ENCODE measurements around the gene CLIC2.

Gene CLIC2

GRCh38 chrX:155263854-155264628 is 70.4 kb downstream of the CLIC2 start, which contains the start of gene RAB39B:
Gene RAB39B (minus strand): TSS chrX:155264491. CDS start chrX:155264288, 203 bp downstream.
- peak; percentile 38 to 53 for DNase-seq (ENCODE audit: low read depth in 1 of 2, low spot score in 1 of 2)

- DNase-seq (ENCODE audit: low read depth in 1 of 2, low spot score in 1 of 2), result no peak
Measured at GRCh38 chrX:155262970-155263754, 71.3 kb downstream of the CLIC2 start.

GRCh38 chrX:155259752-155260151 is 74.7 kb downstream of the CLIC2 start:
- no peak for DNase-seq (ENCODE audit: low read depth in 1 of 2, low spot score in 1 of 2)

DNA sequence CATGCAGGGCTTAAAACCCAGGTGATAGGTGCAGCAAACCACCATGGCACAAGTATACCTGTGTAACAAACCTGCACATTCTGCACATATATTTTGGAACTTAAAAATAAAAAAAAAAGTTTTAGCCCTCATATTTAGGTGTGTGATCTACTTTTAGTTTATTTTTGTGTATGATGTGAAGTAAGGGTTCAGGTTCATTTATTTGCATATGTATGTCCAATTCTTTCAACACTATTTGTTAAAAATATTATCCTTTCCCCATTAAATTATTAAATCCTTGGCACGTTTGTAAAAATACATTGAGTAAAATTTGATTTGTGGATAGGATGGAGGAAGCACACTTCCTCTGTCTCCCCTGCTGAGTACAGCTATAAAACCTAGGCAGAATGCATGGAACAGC is 83.0 kb downstream of the CLIC2 start:
- DNase-seq (ENCODE audit: low read depth in 1 of 2, low spot score in 1 of 2), result no peak

- DNase-seq (ENCODE audit: low read depth in 1 of 2, low spot score in 1 of 2), result no peak
Measured at GRCh38 chrX:155247497-155247896, 86.9 kb downstream of the CLIC2 start.

DNA sequence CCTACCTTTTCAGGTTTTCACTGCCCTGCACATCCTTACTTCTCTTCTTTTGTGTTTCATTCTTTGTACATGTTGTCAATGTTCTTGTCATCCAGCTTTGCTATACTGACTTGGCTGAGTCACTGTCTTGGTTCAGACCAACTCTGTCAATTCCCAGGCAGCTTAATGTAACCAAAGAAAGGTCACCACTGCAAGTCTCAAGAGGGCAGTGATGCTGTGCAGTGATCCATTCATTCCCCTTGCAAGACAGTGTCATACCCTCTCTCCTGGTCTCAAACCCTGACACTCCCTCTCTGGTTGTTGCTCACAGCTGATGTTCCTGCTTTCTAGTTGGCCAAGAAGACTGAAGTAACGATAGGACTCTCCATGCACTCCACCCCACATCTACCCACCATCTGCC is 87.7 kb downstream of the CLIC2 start:
- no peak for DNase-seq (ENCODE audit: low read depth in 1 of 2, low spot score in 1 of 2)

- no peak for DNase-seq (ENCODE audit: low read depth in 1 of 2, low spot score in 1 of 2)
Measured at GRCh38 chrX:155242300-155242699, 92.1 kb downstream of the CLIC2 start.

DNA sequence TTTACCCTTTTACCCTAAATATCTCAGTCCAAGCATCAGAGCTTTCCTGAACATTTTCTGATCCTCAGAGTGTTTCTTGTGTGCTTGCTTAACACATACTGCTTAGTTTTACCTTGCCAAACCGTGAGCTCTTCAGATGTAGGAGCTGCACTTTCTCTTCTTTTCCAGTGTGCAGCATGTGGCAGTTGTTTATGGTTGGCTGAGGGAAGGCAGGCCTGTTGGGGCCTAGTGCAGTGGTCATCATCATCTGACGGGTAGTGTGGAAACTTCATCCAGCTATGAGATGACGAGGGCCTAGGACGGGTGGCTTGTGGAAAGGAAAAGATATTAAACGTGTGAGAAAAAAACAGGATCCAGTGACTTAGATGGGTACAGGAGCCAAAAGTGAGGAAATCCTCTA is 96.7 kb downstream of the CLIC2 start:
- DNase-seq (ENCODE audit: low read depth in 1 of 2, low spot score in 1 of 2), result no peak

- no peak for DNase-seq (ENCODE audit: low read depth in 1 of 2, low spot score in 1 of 2)
Measured at GRCh38 chrX:155235891-155236290, 98.5 kb downstream of the CLIC2 start.

DNA sequence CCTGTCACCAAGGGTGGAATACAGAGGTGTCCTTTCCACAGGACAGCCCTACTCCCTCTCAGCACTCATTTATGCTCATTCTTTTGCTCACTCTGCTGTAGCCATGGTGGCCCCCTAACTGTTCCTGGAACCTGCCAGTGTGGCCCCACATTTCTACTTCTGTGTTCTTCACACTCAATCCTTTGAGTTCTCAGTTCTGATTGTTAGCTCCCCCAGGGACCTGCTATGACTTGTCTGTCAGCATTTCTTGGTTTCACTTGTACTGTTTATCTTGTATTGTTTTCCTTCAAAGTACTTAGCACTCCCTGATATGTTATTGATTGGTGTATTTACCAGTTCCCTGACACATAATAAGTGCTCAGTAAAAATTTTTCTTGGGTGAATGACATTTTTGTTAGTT is 103.3 kb downstream of the CLIC2 start:
- no peak for DNase-seq (ENCODE audit: low read depth in 1 of 2, low spot score in 1 of 2)
